Measurements from ENCODE around the gene MAPRE2. TPM values are rescaled to one million over a fixed set of nuclear protein-coding genes. Genes with fewer than 3 reads are reported as not detected.

MAPRE2 gene
- total RNA-seq, 1 donor from 2014 or later: 73.0 TPM

DNA sequence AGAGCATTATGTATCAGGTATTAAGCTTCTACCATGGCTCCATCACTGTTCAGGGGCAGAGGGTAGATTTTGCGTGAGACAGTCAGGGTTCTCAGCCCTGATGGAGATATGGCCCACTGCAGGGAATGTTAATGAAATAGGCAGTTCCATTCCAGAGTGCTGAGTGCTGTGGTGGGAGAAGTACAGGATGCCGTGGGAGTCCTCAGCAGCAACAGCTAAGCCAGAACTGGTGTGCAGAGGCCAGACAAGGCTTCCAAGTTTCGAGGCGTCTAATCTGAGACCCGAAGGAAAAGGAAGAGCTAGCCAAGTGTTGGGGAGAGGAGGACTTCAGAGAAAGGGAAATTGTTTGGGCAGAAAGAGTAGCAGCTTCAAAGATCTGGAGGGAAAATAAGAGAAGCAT, 30.2 kb upstream of the MAPRE2 start:
- H3K27me3 Mint-ChIP-seq (ENCODE audit: unreplicated experiment): no peaks in the 10 kb centered on the region
- H3K4me1 Mint-ChIP-seq (ENCODE audit: unreplicated experiment): no peaks in the 10 kb centered on the region
- no peaks in the 10 kb centered on the region for H3K36me3 Mint-ChIP-seq (ENCODE audit: low read depth, unreplicated experiment)
- no peaks in the 10 kb centered on the region for H3K9me3 Mint-ChIP-seq (ENCODE audit: unreplicated experiment)
- DNase-seq (ENCODE audit: low spot score): no peak
- no peak for TF ChIP-seq CTCF (IDR thresholded peaks at IDR 0.05; ENCODE audit: unreplicated experiment)
- no peak overlapping the region for H3K4me3 Mint-ChIP-seq (ENCODE audit: unreplicated experiment)
- H3K27ac Mint-ChIP-seq (ENCODE audit: unreplicated experiment): no peak overlapping the region

DNA sequence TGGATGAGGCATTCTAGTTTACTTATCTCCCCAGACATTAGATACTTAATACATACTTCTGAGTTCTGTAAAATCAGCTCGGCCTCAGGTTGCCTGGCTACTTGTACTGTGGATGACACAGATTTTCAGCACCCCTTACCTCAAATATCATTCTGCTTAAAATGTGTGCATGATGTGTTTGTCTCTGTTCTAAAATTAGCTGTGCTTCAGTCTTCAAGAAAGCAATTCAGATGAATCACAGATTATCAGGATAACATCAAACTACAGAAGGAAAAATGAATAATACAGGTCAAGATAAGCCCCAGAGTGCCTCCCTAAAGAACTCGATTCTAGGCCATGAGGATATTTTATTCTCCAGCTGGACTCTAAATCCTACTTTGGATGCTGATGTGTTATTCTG, 21.3 kb upstream of the MAPRE2 start:
- Mint-ChIP-seq H3K4me1 (ENCODE audit: unreplicated experiment) (no peaks in the 10 kb centered on the region), H3K27ac (ENCODE audit: unreplicated experiment) (no peak overlapping the region), H3K36me3 (ENCODE audit: low read depth, unreplicated experiment) (no peaks in the 10 kb centered on the region), H3K27me3 (ENCODE audit: unreplicated experiment) (no peaks in the 10 kb centered on the region), H3K4me3 (ENCODE audit: unreplicated experiment) (no peak overlapping the region), H3K9me3 (ENCODE audit: unreplicated experiment) (no peaks in the 10 kb centered on the region)
- no peak for DNase-seq (ENCODE audit: low spot score)
- TF ChIP-seq CTCF (IDR thresholded peaks at IDR 0.05; ENCODE audit: unreplicated experiment): no peak

- no peaks in the 10 kb centered on the region for H3K4me1 Mint-ChIP-seq (ENCODE audit: unreplicated experiment)
These were observed 18.7 kb upstream of the MAPRE2 start for GRCh38 chr18:35022426-35023001.

GRCh38 chr18:35024196-35024595, 17.0 kb upstream of the MAPRE2 start:
- no peak overlapping the region for H3K4me3 Mint-ChIP-seq (ENCODE audit: unreplicated experiment)
- no peak overlapping the region for H3K27ac Mint-ChIP-seq (ENCODE audit: unreplicated experiment)
- H3K9me3 Mint-ChIP-seq (ENCODE audit: unreplicated experiment): no peaks in the 10 kb centered on the region
- no peak for DNase-seq (ENCODE audit: low spot score)
- H3K27me3 Mint-ChIP-seq (ENCODE audit: unreplicated experiment): no peaks in the 10 kb centered on the region
- TF ChIP-seq CTCF (IDR thresholded peaks at IDR 0.05; ENCODE audit: unreplicated experiment): no peak
- H3K4me1 Mint-ChIP-seq (ENCODE audit: unreplicated experiment): no peaks in the 10 kb centered on the region
- no peaks in the 10 kb centered on the region for H3K36me3 Mint-ChIP-seq (ENCODE audit: low read depth, unreplicated experiment)

More at GRCh38 chr18:35022426-35023001, 18.7 kb upstream of the MAPRE2 start:
- H3K36me3 Mint-ChIP-seq (ENCODE audit: low read depth, unreplicated experiment): no peaks in the 10 kb centered on the region
- no peak overlapping the region for H3K4me3 Mint-ChIP-seq (ENCODE audit: unreplicated experiment)
- DNase-seq (ENCODE audit: low spot score): no peak
- no peaks in the 10 kb centered on the region for H3K27me3 Mint-ChIP-seq (ENCODE audit: unreplicated experiment)
- TF ChIP-seq CTCF (IDR thresholded peaks at IDR 0.05; ENCODE audit: unreplicated experiment): no peak
- H3K27ac Mint-ChIP-seq (ENCODE audit: unreplicated experiment): no peak overlapping the region
- no peaks in the 10 kb centered on the region for H3K9me3 Mint-ChIP-seq (ENCODE audit: unreplicated experiment)

- no peak overlapping the region for H3K27ac Mint-ChIP-seq (ENCODE audit: unreplicated experiment)
- H3K27me3 Mint-ChIP-seq (ENCODE audit: unreplicated experiment): no peaks in the 10 kb centered on the region
- H3K9me3 Mint-ChIP-seq (ENCODE audit: unreplicated experiment): no peaks in the 10 kb centered on the region
- TF ChIP-seq CTCF (IDR thresholded peaks at IDR 0.05; ENCODE audit: unreplicated experiment): no peak
- no peak overlapping the region for H3K4me3 Mint-ChIP-seq (ENCODE audit: unreplicated experiment)
- no peaks in the 10 kb centered on the region for H3K36me3 Mint-ChIP-seq (ENCODE audit: low read depth, unreplicated experiment)
- H3K4me1 Mint-ChIP-seq (ENCODE audit: unreplicated experiment): peaks cover 2% of the 10 kb centered on the region
- DNase-seq (ENCODE audit: low spot score): no peak
These were observed 16.2 kb upstream of the MAPRE2 start for GRCh38 chr18:35024965-35025364.
